Measurements from ENCODE around the gene PVALB.

GRCh38 chr22:36775964-36776669, 40.7 kb downstream of the PVALB start, which contains the start of gene IFT27:
- TF ChIP-seq PAX8 (IDR thresholded peaks at IDR 0.05) (no peak), NRF1 (conservative IDR thresholded peaks at IDR 0.05; ENCODE audit: low read depth, low read length) (peak; percentile 80), POLR2AphosphoS5 (IDR thresholded peaks at IDR 0.05; ENCODE audit: low read length) (peak; percentile 64; the same call in 1 of the 2 replicates), SIN3A (IDR thresholded peaks at IDR 0.05; ENCODE audit: low read depth, low read length) (no peak), REST (IDR thresholded peaks at IDR 0.05; ENCODE audit: low read depth, low read length) (no peak)
- TF ChIP-seq, protein P1, sequence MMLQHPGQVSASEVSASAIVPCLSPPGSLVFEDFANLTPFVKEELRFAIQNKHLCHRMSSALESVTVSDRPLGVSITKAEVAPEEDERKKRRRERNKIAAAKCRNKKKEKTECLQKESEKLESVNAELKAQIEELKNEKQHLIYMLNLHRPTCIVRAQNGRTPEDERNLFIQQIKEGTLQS (IDR thresholded peaks at IDR 0.05; ENCODE audit: borderline replicate concordance, extremely low read depth, low read depth, low read length), result no peak
- TF ChIP-seq, protein P2, sequence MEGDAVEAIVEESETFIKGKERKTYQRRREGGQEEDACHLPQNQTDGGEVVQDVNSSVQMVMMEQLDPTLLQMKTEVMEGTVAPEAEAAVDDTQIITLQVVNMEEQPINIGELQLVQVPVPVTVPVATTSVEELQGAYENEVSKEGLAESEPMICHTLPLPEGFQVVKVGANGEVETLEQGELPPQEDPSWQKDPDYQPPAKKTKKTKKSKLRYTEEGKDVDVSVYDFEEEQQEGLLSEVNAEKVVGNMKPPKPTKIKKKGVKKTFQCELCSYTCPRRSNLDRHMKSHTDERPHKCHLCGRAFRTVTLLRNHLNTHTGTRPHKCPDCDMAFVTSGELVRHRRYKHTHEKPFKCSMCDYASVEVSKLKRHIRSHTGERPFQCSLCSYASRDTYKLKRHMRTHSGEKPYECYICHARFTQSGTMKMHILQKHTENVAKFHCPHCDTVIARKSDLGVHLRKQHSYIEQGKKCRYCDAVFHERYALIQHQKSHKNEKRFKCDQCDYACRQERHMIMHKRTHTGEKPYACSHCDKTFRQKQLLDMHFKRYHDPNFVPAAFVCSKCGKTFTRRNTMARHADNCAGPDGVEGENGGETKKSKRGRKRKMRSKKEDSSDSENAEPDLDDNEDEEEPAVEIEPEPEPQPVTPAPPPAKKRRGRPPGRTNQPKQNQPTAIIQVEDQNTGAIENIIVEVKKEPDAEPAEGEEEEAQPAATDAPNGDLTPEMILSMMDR (IDR thresholded peaks at IDR 0.05 in 2 of 3, conservative IDR thresholded peaks at IDR 0.05 in 1 of 3; ENCODE audit: control insufficient read depth in 2 of 3, extremely low read depth in 1 of 3, insufficient read depth in 1 of 3, low read depth in 3 of 3, low read length in 3 of 3), result no peak
- TF ChIP-seq, protein P3, sequence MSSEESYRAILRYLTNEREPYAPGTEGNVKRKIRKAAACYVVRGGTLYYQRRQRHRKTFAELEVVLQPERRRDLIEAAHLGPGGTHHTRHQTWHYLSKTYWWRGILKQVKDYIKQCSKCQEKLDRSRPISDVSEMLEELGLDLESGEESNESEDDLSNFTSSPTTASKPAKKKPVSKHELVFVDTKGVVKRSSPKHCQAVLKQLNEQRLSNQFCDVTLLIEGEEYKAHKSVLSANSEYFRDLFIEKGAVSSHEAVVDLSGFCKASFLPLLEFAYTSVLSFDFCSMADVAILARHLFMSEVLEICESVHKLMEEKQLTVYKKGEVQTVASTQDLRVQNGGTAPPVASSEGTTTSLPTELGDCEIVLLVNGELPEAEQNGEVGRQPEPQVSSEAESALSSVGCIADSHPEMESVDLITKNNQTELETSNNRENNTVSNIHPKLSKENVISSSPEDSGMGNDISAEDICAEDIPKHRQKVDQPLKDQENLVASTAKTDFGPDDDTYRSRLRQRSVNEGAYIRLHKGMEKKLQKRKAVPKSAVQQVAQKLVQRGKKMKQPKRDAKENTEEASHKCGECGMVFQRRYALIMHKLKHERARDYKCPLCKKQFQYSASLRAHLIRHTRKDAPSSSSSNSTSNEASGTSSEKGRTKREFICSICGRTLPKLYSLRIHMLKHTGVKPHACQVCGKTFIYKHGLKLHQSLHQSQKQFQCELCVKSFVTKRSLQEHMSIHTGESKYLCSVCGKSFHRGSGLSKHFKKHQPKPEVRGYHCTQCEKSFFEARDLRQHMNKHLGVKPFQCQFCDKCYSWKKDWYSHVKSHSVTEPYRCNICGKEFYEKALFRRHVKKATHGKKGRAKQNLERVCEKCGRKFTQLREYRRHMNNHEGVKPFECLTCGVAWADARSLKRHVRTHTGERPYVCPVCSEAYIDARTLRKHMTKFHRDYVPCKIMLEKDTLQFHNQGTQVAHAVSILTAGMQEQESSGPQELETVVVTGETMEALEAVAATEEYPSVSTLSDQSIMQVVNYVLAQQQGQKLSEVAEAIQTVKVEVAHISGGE (CRISPR knock-in tag; IDR thresholded peaks at IDR 0.05), result no peak

All from GM12878 (cell line).